Activated CD8-positive, alpha-beta memory T cell treated with anti-CD3 and anti-CD28 coated beads, Interleukin-2, amount 50 U/mL, for 1 hour (primary cell): ENCODE data around the gene SPPL3.
"Not testable (repeated sequence)": the region's sequence is repeated elsewhere in the genome, so short reads cannot be mapped to it uniquely, and the experiment has no call there.

ENCODE experiments used
- DNase-seq: peaks from one replicate; pipeline ENCODE4 v3.0.0-alpha.2; 2020; ENCODE audit errors: extremely low read depth

The SPPL3 gene

GRCh38 chr12:120817559-120818330 lies 86.4 kb downstream of the SPPL3 start:
- DNase-seq: no peak

DNA sequence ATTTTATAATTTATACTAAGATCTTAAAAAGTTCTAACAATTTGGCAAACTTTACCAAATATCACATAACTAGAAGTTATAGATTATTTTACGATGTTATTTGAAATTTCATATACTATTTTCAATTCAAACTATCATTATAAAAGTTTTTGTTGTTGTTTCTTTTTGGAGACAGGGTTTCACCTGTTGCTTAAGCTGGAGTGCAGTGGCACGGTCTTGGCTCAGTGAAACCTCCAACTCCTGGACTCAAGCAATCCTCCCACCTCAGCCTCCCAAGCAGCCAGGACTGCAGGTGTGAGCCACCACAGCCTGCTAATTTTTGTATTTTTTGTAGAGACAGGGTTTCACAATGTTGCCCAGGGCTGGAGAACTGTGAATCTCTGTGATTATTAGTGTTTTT lies 87.8 kb downstream of the SPPL3 start:
- DNase-seq: no peak

- DNase-seq: no peak
Measured at GRCh38 chr12:120814903-120815429, 89.2 kb downstream of the SPPL3 start.

DNA sequence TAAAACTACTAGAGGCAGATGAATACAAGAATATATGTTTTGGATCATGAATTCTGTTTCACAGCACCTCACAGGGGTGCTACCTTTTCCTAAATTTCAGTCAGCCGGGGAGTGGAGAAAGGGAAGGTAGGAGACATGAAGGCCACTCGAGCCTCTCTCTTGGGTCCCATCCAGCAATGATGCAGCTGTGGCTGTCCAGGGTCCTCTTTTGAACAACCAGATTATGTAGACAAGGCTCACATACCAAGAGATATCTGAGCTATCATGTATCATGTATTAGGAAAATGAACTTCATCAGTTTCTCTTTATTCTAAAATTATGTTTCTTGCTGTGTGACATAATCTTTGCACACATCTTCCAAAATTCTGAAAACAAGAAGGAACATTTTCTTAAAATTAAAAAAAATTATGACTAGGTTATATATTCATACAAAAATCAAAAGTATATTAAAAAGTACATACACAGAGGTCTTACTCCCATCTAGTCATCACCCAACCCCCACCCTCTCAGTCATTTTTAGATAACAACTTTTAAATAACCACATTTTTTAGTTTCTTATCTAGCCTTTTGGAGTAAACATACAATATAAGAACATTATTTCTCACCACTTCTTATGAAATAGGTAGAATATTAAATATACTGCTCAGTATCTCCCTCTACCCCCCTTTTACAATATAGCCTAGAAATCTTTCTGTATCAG lies 89.8 kb downstream of the SPPL3 start:
- DNase-seq: no peak

DNA sequence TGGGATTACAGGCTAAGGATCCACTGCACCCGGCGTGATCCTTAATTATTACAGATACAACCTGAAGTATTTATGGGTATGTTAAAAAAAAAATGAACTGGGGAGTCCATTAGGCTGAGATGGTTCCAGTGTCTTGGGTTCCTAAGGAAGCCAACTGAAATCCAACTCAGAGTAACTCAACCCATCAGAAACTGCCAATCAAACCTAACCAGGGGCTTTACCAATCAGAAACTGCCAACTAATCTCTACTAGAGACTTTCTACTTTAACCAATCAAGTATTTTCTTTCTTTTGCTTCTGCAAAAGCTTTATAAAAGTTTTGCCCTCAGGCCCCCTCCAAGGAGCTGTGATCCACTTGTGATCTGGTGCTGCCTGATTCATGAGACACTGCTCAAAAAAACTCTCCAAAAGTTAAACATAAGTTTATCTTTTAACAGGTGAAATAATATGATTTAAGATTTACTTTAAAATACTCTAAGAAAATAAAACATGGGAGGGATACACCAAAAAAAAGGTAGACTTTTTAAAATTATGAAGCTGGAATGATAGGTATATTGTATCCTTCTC lies 90.5 kb downstream of the SPPL3 start:
- no peak for DNase-seq

- DNase-seq: no peak
Measured at GRCh38 chr12:120810021-120810420, 94.1 kb downstream of the SPPL3 start.

- no peak for DNase-seq
Measured at GRCh38 chr12:120804428-120804827, 99.7 kb downstream of the SPPL3 start.

DNA sequence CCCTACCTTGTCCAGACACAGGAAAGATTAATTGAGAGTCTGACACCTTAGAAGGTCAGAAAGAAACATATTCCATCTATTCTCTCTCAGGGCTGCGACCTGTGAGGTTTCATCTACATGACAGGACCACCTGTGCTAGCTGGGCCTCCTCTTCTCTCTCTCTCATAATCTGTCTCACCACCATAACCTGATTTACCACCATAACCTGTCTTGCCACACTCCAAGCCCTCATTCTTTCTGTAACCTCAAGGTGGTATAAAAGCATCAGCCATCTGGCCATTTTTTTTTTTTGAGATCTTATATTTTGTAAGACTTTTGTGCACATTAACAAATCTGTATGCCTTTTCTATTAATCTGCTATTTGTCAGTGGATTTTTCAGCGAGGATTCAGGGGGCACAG lies 103.0 kb downstream of the SPPL3 start:
- DNase-seq: no peak

DNA sequence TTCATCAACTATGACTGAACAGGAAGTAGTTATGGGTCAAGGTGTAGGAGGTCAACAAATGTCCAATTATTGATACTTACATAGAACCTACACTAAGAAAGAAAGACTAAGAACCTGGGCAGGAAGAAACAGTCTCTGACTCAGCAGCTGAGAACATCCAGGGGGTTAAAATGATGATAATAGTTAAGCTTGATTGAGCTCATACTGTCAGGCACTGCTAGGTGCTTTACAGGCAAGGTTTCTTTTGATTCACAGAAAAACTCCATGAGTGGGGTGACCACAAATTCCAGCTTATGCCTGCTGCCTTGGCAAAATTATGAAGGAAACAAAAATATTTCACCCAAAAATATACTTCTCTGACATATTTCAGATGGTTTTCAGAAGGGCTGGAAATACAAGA lies 103.5 kb downstream of the SPPL3 start:
- DNase-seq: no peak

DNA sequence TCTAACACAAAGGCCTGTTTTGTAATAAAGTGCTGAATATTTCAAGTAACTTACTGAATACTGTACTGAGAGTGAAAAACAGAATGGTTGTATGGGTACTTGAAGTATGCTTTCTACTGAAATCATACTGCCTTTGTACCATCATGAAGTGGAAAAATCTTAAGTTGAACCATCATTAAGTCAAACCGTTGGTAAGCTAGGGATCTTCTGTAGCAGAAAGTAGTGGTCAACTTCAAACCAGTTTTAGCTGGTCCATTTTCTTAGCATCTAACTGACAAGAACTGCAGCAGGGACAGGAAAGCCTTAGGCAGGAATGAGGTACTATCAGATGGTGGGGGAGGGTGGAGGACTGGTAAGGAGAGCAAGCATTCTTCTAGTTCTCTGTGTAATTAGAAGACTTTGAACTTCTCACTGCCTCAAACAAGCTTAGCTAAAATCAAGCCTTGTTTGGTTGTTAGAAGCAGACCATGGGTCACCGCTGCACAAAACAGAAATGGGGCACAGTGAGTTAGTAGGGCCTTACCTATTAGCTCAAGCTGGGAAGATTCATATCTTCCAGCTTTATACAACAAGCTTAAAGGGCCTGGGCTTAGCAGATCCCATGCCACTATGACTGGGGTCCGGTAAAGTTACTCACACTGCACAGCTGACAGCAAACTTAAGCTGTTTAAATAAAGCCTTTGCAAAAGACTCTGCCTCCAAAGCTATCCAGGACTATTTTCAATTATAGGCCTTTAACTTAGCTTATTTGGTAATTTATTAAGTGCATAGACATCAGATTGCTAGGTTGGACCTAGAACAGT lies 104.7 kb downstream of the SPPL3 start:
- DNase-seq: no peak

DNA sequence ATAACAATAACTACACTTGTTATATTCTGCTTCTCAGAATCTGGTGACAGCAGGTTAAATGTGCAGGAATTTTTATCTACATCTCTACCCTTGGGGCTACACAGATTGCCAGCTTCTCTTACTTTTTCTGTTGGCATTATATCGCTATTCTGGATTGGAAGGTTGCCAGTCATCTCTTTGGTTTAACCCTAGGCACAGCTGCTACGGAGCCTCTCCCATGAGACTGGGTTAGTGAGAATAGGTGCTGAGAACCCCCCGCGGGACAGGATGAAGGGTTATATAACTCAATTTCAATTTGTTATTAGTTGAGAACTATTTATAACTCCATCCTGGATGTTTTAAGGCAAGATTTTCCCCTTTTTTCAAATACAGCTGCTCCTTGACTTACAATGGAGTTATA lies 105.5 kb downstream of the SPPL3 start:
- no peak for DNase-seq

GRCh38 chr12:120797677-120798642 lies 106.2 kb downstream of the SPPL3 start:
- DNase-seq: no peak

- no peak for DNase-seq
Measured at GRCh38 chr12:120795441-120796178, 108.5 kb downstream of the SPPL3 start.

DNA sequence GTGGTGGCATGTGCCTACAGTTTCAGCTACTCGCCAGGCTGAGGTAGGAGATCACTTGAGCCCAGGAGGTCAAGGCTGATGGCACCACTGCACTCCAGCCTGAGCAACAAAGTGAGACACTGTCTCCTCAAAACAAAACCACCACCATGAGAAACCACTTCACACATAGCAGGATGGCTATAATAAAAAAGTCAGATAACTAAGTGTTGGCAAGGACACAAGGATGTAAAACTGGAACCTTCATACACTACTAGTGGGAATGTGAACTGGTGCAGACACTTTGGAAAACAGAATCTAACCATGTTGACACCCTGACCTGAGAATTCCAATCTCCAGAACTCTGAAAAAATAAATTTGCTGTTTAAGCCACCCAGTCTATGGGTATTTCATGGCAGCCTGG lies 110.8 kb downstream of the SPPL3 start:
- DNase-seq: no peak

- DNase-seq: not testable (repeated sequence)
Measured at GRCh38 chr12:120792456-120792855, 111.7 kb downstream of the SPPL3 start.

DNA sequence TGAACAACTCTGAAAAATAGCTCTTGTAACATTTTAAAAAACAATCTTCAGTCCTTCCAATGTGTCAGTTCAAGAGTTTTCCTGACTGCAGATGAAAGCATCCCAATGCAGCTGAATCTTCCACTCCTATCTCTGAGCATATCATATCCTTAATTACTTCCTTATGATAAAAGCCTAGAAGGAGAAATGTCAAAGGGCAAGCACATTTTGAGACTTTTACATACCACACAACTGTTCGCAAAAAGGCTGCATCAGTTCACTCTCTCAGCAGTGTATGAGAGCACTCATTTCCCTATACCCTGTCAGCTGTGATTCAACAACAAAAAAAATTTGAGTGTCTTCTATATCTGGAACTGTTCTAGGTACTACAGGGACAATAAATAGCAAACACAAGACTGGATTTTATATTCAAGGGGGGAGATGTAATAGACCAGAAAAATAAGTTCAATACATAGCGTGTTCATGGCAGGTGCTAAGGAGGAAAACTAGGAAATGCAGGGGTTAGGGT lies 112.4 kb downstream of the SPPL3 start:
- DNase-seq: no peak

DNA sequence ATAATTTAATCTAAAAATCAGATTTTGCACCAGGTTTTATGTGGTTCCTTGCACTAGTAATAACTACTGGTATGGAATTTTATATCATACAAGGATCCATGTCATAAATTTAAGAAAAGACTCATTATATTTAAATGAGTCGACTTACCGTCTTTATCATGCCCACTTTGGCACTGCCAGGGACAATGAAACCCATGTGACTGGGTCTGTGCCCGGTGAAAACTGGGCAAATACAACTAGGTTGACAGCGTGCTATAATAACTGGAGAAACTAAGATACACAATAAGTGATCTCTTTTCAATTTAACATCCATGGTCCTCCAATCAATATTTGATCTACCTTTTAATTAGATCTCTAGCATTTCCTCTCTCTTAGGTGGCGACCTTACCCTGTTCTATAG lies 114.0 kb downstream of the SPPL3 start:
- DNase-seq: no peak

GRCh38 chr12:120787889-120788288 lies 116.3 kb downstream of the SPPL3 start:
- no peak for DNase-seq

DNA sequence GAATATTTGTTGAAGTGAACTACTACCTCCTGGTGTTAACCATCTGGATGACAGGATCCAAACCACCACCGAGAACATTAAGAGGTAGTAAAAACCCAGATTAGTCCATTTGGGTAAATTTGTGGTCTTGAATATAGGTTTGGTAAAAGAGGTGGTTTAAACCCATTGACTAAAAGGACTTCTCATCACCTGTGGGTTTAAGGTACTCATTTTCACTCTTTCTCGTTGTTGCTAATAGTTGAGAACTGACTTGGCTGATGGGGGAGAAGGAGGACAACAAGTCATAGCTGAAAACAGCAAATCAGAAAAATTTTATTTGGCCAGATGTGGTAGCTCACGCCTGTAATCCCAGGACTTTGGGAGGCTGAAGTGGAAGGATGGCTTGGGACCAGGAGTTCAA lies 119.4 kb downstream of the SPPL3 start:
- DNase-seq: no peak

DNA sequence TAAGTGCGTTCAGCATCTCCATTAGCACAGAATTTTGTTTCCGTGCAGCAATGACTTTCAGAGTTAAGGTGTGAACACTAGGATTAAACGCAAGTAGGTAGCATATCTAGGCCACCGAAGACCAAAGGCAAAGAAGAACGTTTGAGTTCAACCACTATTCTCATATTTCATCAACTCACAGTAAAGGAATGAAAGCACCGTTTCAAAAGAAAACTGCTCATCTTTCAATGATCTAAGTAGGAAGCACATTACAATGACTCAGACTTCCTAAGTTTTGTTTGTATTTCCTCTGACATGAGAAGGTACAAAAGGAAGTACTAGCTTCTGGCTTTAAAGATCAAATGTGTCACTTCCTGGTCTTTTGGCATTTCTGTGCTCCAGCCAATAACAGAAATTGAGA lies 121.0 kb downstream of the SPPL3 start:
- no peak for DNase-seq
